ENCODE data around the gene TLK1. TPM values are rescaled to one million over a fixed set of nuclear protein-coding genes. Genes with fewer than 3 reads are reported as not detected.

TLK1 gene
- total and polyA plus RNA-seq, 2 experiments from 2014 or later = 9.2 to 21.8 TPM

- 79% methylated on average over 10 of the region's 10 CpGs for WGBS (ENCODE audit: low lambda C conversion rate, missing lambda C conversion rate)
- H3K79me2 ChIP-seq = no peaks in the 10 kb centered on the region
These were observed 190.7 kb downstream of the TLK1 start for GRCh38 chr2:170969872-170970496.

GRCh38 chr2:170969030-170969429, 191.7 kb downstream of the TLK1 start:
- Histone ChIP-seq H3K9me3 (ENCODE audit: low read depth) (no peaks in the 10 kb centered on the region), H4K20me1 (ENCODE audit: insufficient read depth, poor library complexity, severe bottlenecking) (no peaks in the 10 kb centered on the region), H3K27ac (no peak overlapping the region), H3K4me2 (no peak overlapping the region), H3K79me2 (no peaks in the 10 kb centered on the region), H3K9me2 (replicated peaks; ENCODE audit: insufficient read depth) (no peaks in the 10 kb centered on the region), H3K4me1 (ENCODE audit: insufficient read depth) (peaks cover 2% of the 10 kb centered on the region), H3K27me3 (no peaks in the 10 kb centered on the region), H3K36me3 (replicated peaks; ENCODE audit: insufficient read depth, low read depth) (peaks cover 3% of the 10 kb centered on the region), H3K4me3 (no peak overlapping the region), H2AFZ (no peak overlapping the region)
- DNase-seq (ENCODE audit: low spot score) = no peak
- TF ChIP-seq EZH2phosphoT487 (IDR thresholded peaks at IDR 0.05; ENCODE audit: low read depth, severe bottlenecking, unreplicated experiment) = no peak
- TF ChIP-seq CTCF (IDR thresholded peaks at IDR 0.05; ENCODE audit: poor library complexity) = no peak
- no peak for TF ChIP-seq EZH2 (IDR thresholded peaks at IDR 0.05; ENCODE audit: borderline replicate concordance)
- WGBS (ENCODE audit: low lambda C conversion rate, missing lambda C conversion rate) = 97% methylated on average over 2 of the region's 2 CpGs

More at GRCh38 chr2:170969872-170970496, 190.7 kb downstream of the TLK1 start:
- Histone ChIP-seq H3K27ac (no peak overlapping the region), H3K9me2 (replicated peaks; ENCODE audit: insufficient read depth) (no peaks in the 10 kb centered on the region), H4K20me1 (ENCODE audit: insufficient read depth, poor library complexity, severe bottlenecking) (no peaks in the 10 kb centered on the region), H3K9me3 (ENCODE audit: low read depth) (no peaks in the 10 kb centered on the region), H3K4me2 (no peak overlapping the region), H3K27me3 (no peaks in the 10 kb centered on the region), H3K4me1 (ENCODE audit: insufficient read depth) (peaks cover 6% of the 10 kb centered on the region), H2AFZ (no peak overlapping the region), H3K4me3 (no peak overlapping the region), H3K36me3 (replicated peaks; ENCODE audit: insufficient read depth, low read depth) (no peaks in the 10 kb centered on the region)
- TF ChIP-seq EZH2phosphoT487 (IDR thresholded peaks at IDR 0.05; ENCODE audit: low read depth, severe bottlenecking, unreplicated experiment) = no peak
- no peak for DNase-seq (ENCODE audit: low spot score)

GRCh38 chr2:170968205-170969003, 192.3 kb downstream of the TLK1 start:
- Histone ChIP-seq H3K27me3 (no peaks in the 10 kb centered on the region), H3K4me2 (no peak overlapping the region), H3K27ac (no peak overlapping the region), H3K79me2 (no peaks in the 10 kb centered on the region), H4K20me1 (ENCODE audit: insufficient read depth, poor library complexity, severe bottlenecking) (no peaks in the 10 kb centered on the region), H3K36me3 (replicated peaks; ENCODE audit: insufficient read depth, low read depth) (peaks cover 3% of the 10 kb centered on the region), H3K9me3 (ENCODE audit: low read depth) (no peaks in the 10 kb centered on the region), H3K4me3 (no peak overlapping the region), H3K9me2 (replicated peaks; ENCODE audit: insufficient read depth) (no peaks in the 10 kb centered on the region), H2AFZ (no peak overlapping the region), H3K4me1 (ENCODE audit: insufficient read depth) (no peaks in the 10 kb centered on the region)
- no peak for DNase-seq (ENCODE audit: low spot score)
- no peak for TF ChIP-seq CTCF (IDR thresholded peaks at IDR 0.05; ENCODE audit: poor library complexity)
- TF ChIP-seq EZH2 (IDR thresholded peaks at IDR 0.05; ENCODE audit: borderline replicate concordance) = no peak
- no peak for TF ChIP-seq EZH2phosphoT487 (IDR thresholded peaks at IDR 0.05; ENCODE audit: low read depth, severe bottlenecking, unreplicated experiment)
- 86% methylated on average over 12 of the region's 12 CpGs for WGBS (ENCODE audit: low lambda C conversion rate, missing lambda C conversion rate)

GRCh38 chr2:170967553-170967952, 193.1 kb downstream of the TLK1 start:
- Histone ChIP-seq H3K27me3 (no peaks in the 10 kb centered on the region), H3K79me2 (no peaks in the 10 kb centered on the region), H3K36me3 (replicated peaks; ENCODE audit: insufficient read depth, low read depth) (peaks cover 3% of the 10 kb centered on the region), H3K4me3 (no peak overlapping the region), H3K9me2 (replicated peaks; ENCODE audit: insufficient read depth) (no peaks in the 10 kb centered on the region), H3K4me2 (no peak overlapping the region), H2AFZ (no peak overlapping the region), H3K4me1 (ENCODE audit: insufficient read depth) (no peaks in the 10 kb centered on the region), H3K9me3 (ENCODE audit: low read depth) (no peaks in the 10 kb centered on the region), H4K20me1 (ENCODE audit: insufficient read depth, poor library complexity, severe bottlenecking) (no peaks in the 10 kb centered on the region), H3K27ac (no peak overlapping the region)
- no peak for TF ChIP-seq CTCF (IDR thresholded peaks at IDR 0.05; ENCODE audit: poor library complexity)
- no peak for TF ChIP-seq EZH2phosphoT487 (IDR thresholded peaks at IDR 0.05; ENCODE audit: low read depth, severe bottlenecking, unreplicated experiment)
- TF ChIP-seq EZH2 (IDR thresholded peaks at IDR 0.05; ENCODE audit: borderline replicate concordance) = no peak
- 99% methylated on average over 5 of the region's 5 CpGs for whole genome bisulfite sequencing (ENCODE audit: low lambda C conversion rate, missing lambda C conversion rate)
- no peak for DNase-seq (ENCODE audit: low spot score)
